HepG2 (cell line): ENCODE measurements around the gene DHFR. TPM values are rescaled to one million over a fixed set of nuclear protein-coding genes. Genes with fewer than 3 reads are reported as not detected.

ENCODE experiments used
- ATAC-seq: fragments of 200-7000 bp; cut with Tn5 transposase; 3 replicates; pipeline ENCODE4 v1.9.1; 2020; ENCODE audit warnings: mild to moderate bottlenecking, moderate library complexity
- BruUV-seq: library from RNA; stranded (reverse); fragments of 400-500 nt; replicated peaks from 2 replicates; lab custom pipeline; 2021; lab: Mats Ljungman, UMichigan
- CTCF ChIA-PET: fragments of 300-600 bp; formaldehyde crosslinking; extraction: SDS; loops from one replicate; lab custom pipeline; 2021; ENCODE audit warnings: low total read pairs, inconsistent platforms, low intra/inter-chr PET ratio; lab: Yijun Ruan, JAX
- POLR2A ChIA-PET: fragments of 350-600 bp; sonication (Branson Sonifier 250); formaldehyde crosslinking; loops from one replicate; lab custom pipeline; 2020; ENCODE audit warnings: antibody characterized with exemption, inconsistent platforms; lab: Yijun Ruan, JAX
- DNase-seq: peaks from one replicate; pipeline ENCODE4 v3.0.0-alpha.2; 2015; ENCODE audit warnings: low spot score
- FAIRE-seq: peaks from 3 replicates; lab custom pipeline; 2011; peaks lifted over from hg19 to GRCh38; lab: Jason Lieb, UNC
- H2AFZ ChIP-seq: one replicate; pipeline ENCODE4 v1.6.1; 2011; ENCODE audit warnings: low read length, inconsistent platforms
- H3K27ac ChIP-seq: fragments of 300-600 bp; 3 replicates; pipeline ENCODE4 v1.8.0; 2011; ENCODE audit warnings: mixed run types, mild to moderate bottlenecking, mixed read lengths, low read length, inconsistent platforms; ENCODE audit not compliant: insufficient read depth; ENCODE audit errors: extremely low read length
- H3K27me3 ChIP-seq, 2 experiments: fragments of 200-600 bp in 1 of 2; 2 replicates in 1 of 2; 3 replicates in 1 of 2; pipeline versions ENCODE4 v1.6.0 to v1.8.0; 2011; ENCODE audit warnings: low read length in 2 of 2, mild to moderate bottlenecking in 2 of 2, moderate library complexity in 2 of 2, inconsistent platforms in 1 of 2; ENCODE audit not compliant: insufficient read depth in 2 of 2, control insufficient read depth in 1 of 2
- H3K36me3 ChIP-seq, 2 experiments: fragments of 200-600 bp in 1 of 2; replicated peaks in 1 of 2; 2 replicates in 1 of 2; 3 replicates in 1 of 2; pipeline versions ENCODE4 v1.5.1 to v1.8.0; 2011; ENCODE audit warnings: low read length in 2 of 2, inconsistent platforms in 1 of 2; ENCODE audit not compliant: insufficient read depth in 2 of 2, control insufficient read depth in 1 of 2
- H3K4me1 ChIP-seq: 2 replicates; pipeline ENCODE4 v1.5.1; 2012; ENCODE audit warnings: low read length, inconsistent platforms; ENCODE audit not compliant: insufficient read depth
- H3K4me2 ChIP-seq: 2 replicates; pipeline ENCODE4 v1.6.0; 2011; ENCODE audit warnings: low read depth, low read length, inconsistent platforms
- H3K4me3 ChIP-seq, 3 experiments: fragments of 200-600 bp in 1 of 3; sonication (generic), shearing (Covaris generic) in 1 of 3; replicated peaks in 1 of 3; 2 replicates each; pipeline ENCODE4 v1.5.1; 2011 to 2016; ENCODE audit warnings: low read length in 3 of 3, inconsistent platforms in 2 of 3, low read depth in 2 of 3, mild to moderate bottlenecking in 2 of 3, control low read depth in 1 of 3, mixed read lengths in 1 of 3; ENCODE audit not compliant: insufficient read depth in 1 of 3
- H3K79me2 ChIP-seq: one replicate; pipeline ENCODE4 v1.6.1; 2011; ENCODE audit warnings: low read length, inconsistent platforms; ENCODE audit not compliant: insufficient read depth
- H3K9ac ChIP-seq: 2 replicates; pipeline ENCODE4 v1.6.0; 2011; ENCODE audit warnings: mild to moderate bottlenecking, low read depth, low read length, inconsistent platforms; ENCODE audit not compliant: insufficient read depth
- H3K9me3 ChIP-seq: 2 replicates; pipeline ENCODE4 v1.5.1; 2012; ENCODE audit warnings: mild to moderate bottlenecking, low read length
- H4K20me1 ChIP-seq: 2 replicates; pipeline ENCODE4 v1.6.0; 2011; ENCODE audit warnings: inconsistent platforms, mild to moderate bottlenecking, low read length, moderate library complexity; ENCODE audit not compliant: insufficient read depth
- CEBPZ ChIP-seq: IDR thresholded peaks from 2 replicates; pipeline ENCODE4 v1.6.1; 2012; ENCODE audit warnings: low read length, improper control_type of control experiment
- CENPT ChIP-seq: sonication (generic); formaldehyde crosslinking; IDR thresholded peaks from 2 replicates; pipeline ENCODE4 v1.8.0; 2022; ENCODE audit warnings: low read depth, mild to moderate bottlenecking, moderate library complexity, missing genetic modification reagents
- CHD2 ChIP-seq: IDR thresholded peaks from 2 replicates; pipeline ENCODE4 v1.6.1; 2011; ENCODE audit warnings: low read depth, low read length, improper control_type of control experiment
- DDIT3 ChIP-seq: sonication (generic); formaldehyde crosslinking; IDR thresholded peaks from 2 replicates; pipeline ENCODE4 v1.4.0; 2020; ENCODE audit warnings: mild to moderate bottlenecking, missing genetic modification reagents
- ELF1 ChIP-seq: sonication (generic); formaldehyde crosslinking; IDR thresholded peaks from 2 replicates; pipeline ENCODE4 v1.4.0; 2020; ENCODE audit warnings: missing genetic modification reagents
- NFE2L2 ChIP-seq: fragments of 150-350 bp; IDR thresholded peaks from 2 replicates; pipeline ENCODE4 v1.6.1; 2014; ENCODE audit warnings: low read length
- ZBTB3 ChIP-seq: sonication (generic); formaldehyde crosslinking; IDR thresholded peaks from 2 replicates; pipeline ENCODE4 v1.4.0; 2020; ENCODE audit warnings: low read depth, mild to moderate bottlenecking, moderate library complexity, missing genetic modification reagents, borderline replicate concordance
- ZNF20 ChIP-seq: sonication (generic); formaldehyde crosslinking; IDR thresholded peaks from 2 replicates; pipeline ENCODE4 v1.4.0; 2020; ENCODE audit warnings: mild to moderate bottlenecking, moderate library complexity, missing genetic modification reagents
- ZNF205 ChIP-seq: IDR thresholded peaks from 2 replicates; pipeline ENCODE4 v1.6.1; 2018; ENCODE audit warnings: missing biosample characterization, missing genetic modification reagents
- ZNF3 ChIP-seq: IDR thresholded peaks from 2 replicates; pipeline ENCODE4 v1.7.0; 2017; ENCODE audit warnings: inconsistent platforms
- ZNF512B ChIP-seq: sonication (generic); formaldehyde crosslinking; IDR thresholded peaks from 2 replicates; pipeline ENCODE4 v1.5.1; 2020; ENCODE audit warnings: missing genetic modification reagents, mild to moderate bottlenecking, borderline replicate concordance
- ZNF615 ChIP-seq: sonication (generic); formaldehyde crosslinking; IDR thresholded peaks from 2 replicates; pipeline ENCODE4 v1.5.0; 2020; ENCODE audit warnings: mild to moderate bottlenecking, missing genetic modification reagents, borderline replicate concordance
- ZNF776 ChIP-seq: sonication (generic); formaldehyde crosslinking; IDR thresholded peaks from 2 replicates; pipeline ENCODE4 v1.4.0; 2020; ENCODE audit warnings: mild to moderate bottlenecking, missing genetic modification reagents
- WGBS: methylation state at CpG from one replicate; pipeline ENCODE4 v1.1.6; 2017; ENCODE audit warnings: low lambda C conversion rate; 5-methylcytosine and 5-hydroxymethylcytosine counted together
- in situ Hi-C: cut with HindIII; loops from 2 replicates; pipeline ENCODE4 v1.10.0; 2017; ENCODE audit warnings: low pct_unique_long_range_greater_than_20kb; ENCODE audit not compliant: extremely low pct_ligation_motif_present
- intact Hi-C: fragments of 100-400 bp; cut with micrococcal nuclease; formaldehyde crosslinking; loops from one replicate; pipeline ENCODE4 v1.10.0; 2022; ENCODE audit not compliant: unreplicated experiment
- polyA plus RNA-seq, 8 experiments: library from polyadenylated mRNA; depleted of rRNA in 3 of 8; stranded (reverse) in 7 of 8; unstranded in 1 of 8; fragments of >200 nt; fragmentation: Illumina TruSeq in 4 of 8; extraction: Trizol in 4 of 8; gene quantifications; 2 replicates each; pipeline versions ENCODE4 v1.2.1 to v1.2.3, GENCODE V29; 2011 to 2016; ENCODE audit warnings: low read depth in 4 of 8, missing spikeins in 1 of 8, mixed read lengths in 1 of 8; ENCODE audit not compliant: insufficient read depth in 1 of 8
- total RNA-seq, 5 experiments: library from RNA; depleted of rRNA; stranded (reverse); fragments of >200 nt; fragmentation: Illumina TruSeq; extraction: Trizol; gene quantifications; 2 replicates each; pipeline ENCODE4 v1.2.3, GENCODE V29; 2016; ENCODE audit warnings: low read depth in 1 of 5

Gene DHFR
- total and polyA plus RNA-seq, 2 of the 13 experiments (the other 11 are each of a cell fraction or from before 2014, with no cell fraction given), result 22.8 to 59.0 TPM

- Histone ChIP-seq H3K4me2 (peak overlapping the region; percentile 80), H3K9me3 (no peaks in the 10 kb centered on the region), H3K4me3 (peak overlapping the region; percentile 82 to 92 (median 82)), H3K27ac (peak overlapping the region; percentile 86), H3K4me1 (peaks cover 26% of the 10 kb centered on the region), H2AFZ (no peak overlapping the region), H3K79me2 (peaks cover 24% of the 10 kb centered on the region), H3K36me3 (peaks cover 4 to 14% of the 10 kb centered on the region in 2 experiments; a peak in 4 of 5 replicates), H3K9ac (peak overlapping the region; percentile 77), H3K27me3 (no peaks in the 10 kb centered on the region), H4K20me1 (peaks cover 9% of the 10 kb centered on the region; the same call in 1 of the 2 replicates)
- DNase-seq (no peak), FAIRE-seq (no peak), ATAC-seq (no peak)
- BruUV-seq, result no TSS peak
- 18% methylated on average over 8 of the region's 8 CpGs for WGBS
- CTCF ChIA-PET, result no interaction called here
- POLR2A ChIA-PET, result interaction anchor here (0.9 kb wide), 1 partner anchor 15 kb away, joined by 3 read pairs; no protein-coding TSS in a partner anchor
- intact Hi-C loops (loop anchor here (10.0 kb wide), 1 partner anchor 59 kb away; no protein-coding TSS in a partner anchor), in situ Hi-C loops (no loop called here)
- TF ChIP-seq ZNF205 (CRISPR knock-in tag) (peak; percentile 88), CHD2 (no peak)
These were observed 1.3 kb downstream of the DHFR start for GRCh38 chr5:80653502-80653901.

GRCh38 chr5:80646926-80647325 is 7.9 kb downstream of the DHFR start:
- POLR2A ChIA-PET, result no interaction called here
- no peaks in the 10 kb centered on the region for H3K79me2 ChIP-seq
- TF ChIP-seq ZBTB3 (CRISPR knock-in tag) (no peak), ELF1 (CRISPR knock-in tag) (no peak), CENPT (no peak), ZNF512B (CRISPR knock-in tag) (no peak), ZNF20 (no peak), ZNF776 (no peak), ZNF3 (CRISPR knock-in tag) (no peak), DDIT3 (CRISPR knock-in tag) (no peak), NFE2L2 (no peak), ZNF615 (CRISPR knock-in tag) (no peak), CEBPZ (no peak)

More at GRCh38 chr5:80646926-80647325, 7.9 kb downstream of the DHFR start:
- Histone ChIP-seq H3K4me1 (no peaks in the 10 kb centered on the region), H3K4me2 (no peak overlapping the region), H3K9ac (no peak overlapping the region), H4K20me1 (no peaks in the 10 kb centered on the region), H3K27ac (no peak overlapping the region), H3K36me3 (peaks cover 0 to 20% of the 10 kb centered on the region in 2 experiments; a peak in 4 of 5 replicates), H3K4me3 (no peak overlapping the region), H3K27me3 (no peaks in the 10 kb centered on the region), H3K9me3 (no peaks in the 10 kb centered on the region), H2AFZ (no peak overlapping the region)
- in situ Hi-C loops (no loop called here), intact Hi-C loops (no loop called here)
- BruUV-seq, result no TSS peak
- no peak for ATAC-seq
- CTCF ChIA-PET, result no interaction called here
- WGBS, result 86% methylated on average over 3 of the region's 3 CpGs
- no peak for DNase-seq
- no peak for FAIRE-seq
